ENCODE measurements around the gene NTSR1. TPM values are rescaled to one million over a fixed set of nuclear protein-coding genes. Genes with fewer than 3 reads are reported as not detected.

The NTSR1 gene
- total RNA-seq, 1 donor from 2014 or later = not detected

DNA sequence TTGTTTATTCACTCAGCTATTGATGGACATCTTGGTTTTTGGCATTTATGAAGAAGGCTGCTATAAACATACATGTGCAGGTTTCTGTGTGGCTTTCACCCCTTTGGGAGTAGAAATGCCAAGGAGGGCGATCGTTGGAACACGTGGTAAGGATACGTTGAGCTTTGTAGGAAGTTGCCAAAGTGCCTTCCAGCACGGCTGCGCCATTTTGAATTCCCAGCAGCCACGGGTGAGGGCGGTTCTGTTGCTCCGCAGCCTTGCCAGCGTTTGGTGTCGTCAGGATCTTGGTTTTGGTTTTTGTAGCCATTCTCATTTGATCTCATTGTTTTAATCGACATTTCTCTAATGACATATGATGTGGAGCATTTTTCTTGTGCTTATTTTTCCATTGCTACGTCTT is 21.8 kb downstream of the NTSR1 start:
- no peak overlapping the region for H3K4me3 Mint-ChIP-seq
- peaks cover 11% of the 10 kb centered on the region for H3K4me1 Mint-ChIP-seq
- ChIA-PET POLR2A (no interaction called here), CTCF (interaction anchor here (1.2 kb wide), 1 partner anchor 114 kb away, joined by 4 read pairs; no protein-coding TSS in a partner anchor)
- DNase-seq = no peak
- H3K27ac Mint-ChIP-seq = no peak overlapping the region
- H3K36me3 Mint-ChIP-seq (ENCODE audit: low read depth) = no peaks in the 10 kb centered on the region
- no peaks in the 10 kb centered on the region for H3K9me3 Mint-ChIP-seq
- intact Hi-C loops (cut with micrococcal nuclease) = loop anchor here (10.0 kb wide), 1 partner anchor 56 kb away; no protein-coding TSS in a partner anchor
- ATAC-seq (ENCODE audit: low read depth) = no peak
- H3K27me3 Mint-ChIP-seq = peaks cover 32% of the 10 kb centered on the region
- TF ChIP-seq, protein P1, sequence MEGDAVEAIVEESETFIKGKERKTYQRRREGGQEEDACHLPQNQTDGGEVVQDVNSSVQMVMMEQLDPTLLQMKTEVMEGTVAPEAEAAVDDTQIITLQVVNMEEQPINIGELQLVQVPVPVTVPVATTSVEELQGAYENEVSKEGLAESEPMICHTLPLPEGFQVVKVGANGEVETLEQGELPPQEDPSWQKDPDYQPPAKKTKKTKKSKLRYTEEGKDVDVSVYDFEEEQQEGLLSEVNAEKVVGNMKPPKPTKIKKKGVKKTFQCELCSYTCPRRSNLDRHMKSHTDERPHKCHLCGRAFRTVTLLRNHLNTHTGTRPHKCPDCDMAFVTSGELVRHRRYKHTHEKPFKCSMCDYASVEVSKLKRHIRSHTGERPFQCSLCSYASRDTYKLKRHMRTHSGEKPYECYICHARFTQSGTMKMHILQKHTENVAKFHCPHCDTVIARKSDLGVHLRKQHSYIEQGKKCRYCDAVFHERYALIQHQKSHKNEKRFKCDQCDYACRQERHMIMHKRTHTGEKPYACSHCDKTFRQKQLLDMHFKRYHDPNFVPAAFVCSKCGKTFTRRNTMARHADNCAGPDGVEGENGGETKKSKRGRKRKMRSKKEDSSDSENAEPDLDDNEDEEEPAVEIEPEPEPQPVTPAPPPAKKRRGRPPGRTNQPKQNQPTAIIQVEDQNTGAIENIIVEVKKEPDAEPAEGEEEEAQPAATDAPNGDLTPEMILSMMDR (IDR thresholded peaks at IDR 0.05) = no peak

- TF ChIP-seq, protein P1 (IDR thresholded peaks at IDR 0.05) = no peak
- H3K4me3 Mint-ChIP-seq = no peak overlapping the region
- ATAC-seq (ENCODE audit: low read depth) = no peak
- peaks cover 22% of the 10 kb centered on the region for H3K4me1 Mint-ChIP-seq
- H3K27me3 Mint-ChIP-seq = peaks cover 21% of the 10 kb centered on the region
- no peaks in the 10 kb centered on the region for H3K9me3 Mint-ChIP-seq
- intact Hi-C loops (cut with micrococcal nuclease) = loop anchor here (10.0 kb wide), 1 partner anchor 57 kb away; no protein-coding TSS in a partner anchor
- CTCF ChIA-PET = no interaction called here
- POLR2A ChIA-PET = no interaction called here
- no peaks in the 10 kb centered on the region for H3K36me3 Mint-ChIP-seq (ENCODE audit: low read depth)
- no peak overlapping the region for H3K27ac Mint-ChIP-seq
- no peak for DNase-seq
These were observed 23.6 kb downstream of the NTSR1 start for GRCh38 chr20:62732031-62732760.

DNA sequence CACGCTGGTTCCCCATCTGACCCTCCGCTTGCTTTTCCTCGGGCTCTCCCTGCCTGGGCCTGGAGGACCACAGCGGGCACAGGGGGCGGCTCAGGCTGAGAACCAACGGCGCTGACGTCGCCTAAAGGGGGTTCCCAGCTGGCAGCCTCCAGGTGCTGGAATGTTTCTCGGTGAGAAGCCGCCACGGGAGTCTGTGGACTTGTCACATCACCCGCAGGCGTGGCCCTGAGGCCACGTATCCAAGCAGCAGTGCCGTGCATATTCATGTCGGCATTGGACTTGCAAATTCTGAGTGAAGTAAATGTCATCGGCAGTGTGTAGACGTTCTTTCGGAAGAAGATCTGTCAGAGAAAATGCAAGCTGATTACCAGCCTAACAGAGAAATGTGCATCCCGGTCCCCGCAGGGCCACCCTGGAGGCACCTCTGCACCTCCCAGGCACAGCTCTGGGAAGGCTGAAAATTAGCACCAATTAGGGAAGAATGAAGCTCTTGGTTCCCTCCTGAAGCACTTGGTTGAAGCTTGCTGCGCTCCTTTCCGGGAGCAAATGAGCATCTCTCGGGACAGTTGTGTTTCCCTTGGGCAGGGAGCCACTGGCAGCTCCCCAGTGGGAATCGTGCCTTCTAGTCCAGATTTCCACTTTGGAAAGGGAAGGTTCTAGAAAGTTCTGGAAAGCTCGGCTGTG is 24.3 kb downstream of the NTSR1 start:
- no peaks in the 10 kb centered on the region for H3K9me3 Mint-ChIP-seq
- intact Hi-C loops (cut with micrococcal nuclease) = loop anchor here (10.0 kb wide), 1 partner anchor 58 kb away; no protein-coding TSS in a partner anchor
- TF ChIP-seq, protein P1 (IDR thresholded peaks at IDR 0.05) = no peak
- H3K4me1 Mint-ChIP-seq = peaks cover 25% of the 10 kb centered on the region
- H3K36me3 Mint-ChIP-seq (ENCODE audit: low read depth) = no peaks in the 10 kb centered on the region
- ATAC-seq (ENCODE audit: low read depth) (no peak), DNase-seq (no peak)
- ChIA-PET POLR2A (no interaction called here), CTCF (no interaction called here)
- H3K4me3 Mint-ChIP-seq = no peak overlapping the region
- peaks cover 17% of the 10 kb centered on the region for H3K27me3 Mint-ChIP-seq
- no peak overlapping the region for H3K27ac Mint-ChIP-seq

DNA sequence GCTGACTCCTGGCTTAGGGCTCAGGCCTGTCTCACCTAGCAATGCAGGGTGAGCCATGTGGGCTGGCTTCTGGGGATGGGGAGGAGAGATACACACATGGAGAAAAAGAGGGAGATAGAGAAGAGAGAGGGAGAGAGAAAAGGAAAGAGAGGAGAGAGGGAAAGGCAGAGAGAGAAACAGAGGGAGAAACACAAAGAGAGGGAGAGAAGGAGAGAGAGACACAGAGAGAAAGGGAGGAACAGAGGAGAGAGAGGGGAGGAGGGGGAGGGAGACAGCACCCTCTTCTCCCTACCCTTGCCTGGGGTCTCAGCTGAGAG is 24.8 kb downstream of the NTSR1 start:
- ChIA-PET POLR2A (no interaction called here), CTCF (no interaction called here)
- Mint-ChIP-seq H3K4me3 (no peak overlapping the region), H3K27ac (no peak overlapping the region), H3K4me1 (peaks cover 21% of the 10 kb centered on the region), H3K9me3 (no peaks in the 10 kb centered on the region), H3K36me3 (ENCODE audit: low read depth) (no peaks in the 10 kb centered on the region), H3K27me3 (peaks cover 13% of the 10 kb centered on the region)
- DNase-seq = no peak
- intact Hi-C loops (cut with micrococcal nuclease) = loop anchor here (10.0 kb wide), 1 partner anchor 59 kb away; no protein-coding TSS in a partner anchor
- TF ChIP-seq, protein P1 (IDR thresholded peaks at IDR 0.05) = no peak
- no peak for ATAC-seq (ENCODE audit: low read depth)

DNA sequence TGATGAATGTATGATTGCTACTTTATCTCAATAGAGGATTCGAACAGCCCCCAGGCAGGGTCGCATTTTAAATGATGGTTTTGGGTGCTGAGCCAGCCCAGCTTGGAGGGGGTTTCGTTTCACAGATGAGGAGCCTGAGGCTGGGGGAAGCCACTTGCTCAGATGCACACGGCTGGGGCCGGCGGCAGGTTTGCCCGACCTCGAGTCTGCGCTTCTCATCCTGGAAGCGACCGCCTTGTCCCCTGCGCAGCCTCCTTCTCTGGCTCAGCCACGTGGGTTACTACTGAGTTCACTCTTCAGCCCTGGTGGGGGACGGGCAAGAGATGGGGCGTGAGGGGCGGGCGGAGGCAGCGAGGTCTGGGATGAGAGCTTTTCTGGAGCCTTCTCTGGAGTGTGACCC is 25.3 kb downstream of the NTSR1 start:
- ATAC-seq (ENCODE audit: low read depth) (no peak), DNase-seq (no peak)
- Mint-ChIP-seq H3K27ac (no peak overlapping the region), H3K4me3 (no peak overlapping the region), H3K4me1 (peaks cover 21% of the 10 kb centered on the region), H3K9me3 (no peaks in the 10 kb centered on the region), H3K27me3 (peaks cover 11% of the 10 kb centered on the region), H3K36me3 (ENCODE audit: low read depth) (no peaks in the 10 kb centered on the region)
- ChIA-PET CTCF (no interaction called here), POLR2A (no interaction called here)
- TF ChIP-seq, protein P1 (IDR thresholded peaks at IDR 0.05) = no peak
- intact Hi-C loops (cut with micrococcal nuclease) = loop anchor here (10.0 kb wide), 1 partner anchor 59 kb away; no protein-coding TSS in a partner anchor
